MG63 (cell line): ENCODE measurements around the gene TRMT61A. TPM values are rescaled to one million over a fixed set of nuclear protein-coding genes. Genes with fewer than 3 reads are reported as not detected.
A peak's percentile ranks its signal among the peaks of the same experiment; 100 is the strongest.

Experiments
- DNase-seq: peaks from one replicate; pipeline ENCODE4 v3.0.0-alpha.2; 2020
- H3K27me3 ChIP-seq: fragments of 250-450 bp; sonication (Bioruptor Pico); 2 replicates; pipeline ENCODE4 v1.5.1; 2020; ENCODE audit warnings: mild to moderate bottlenecking, moderate library complexity
- H3K36me3 ChIP-seq: fragments of 250-450 bp; sonication (Bioruptor Pico); 2 replicates; pipeline ENCODE4 v1.5.1; 2020; ENCODE audit warnings: mild to moderate bottlenecking, moderate library complexity
- H3K4me3 ChIP-seq: fragments of 250-450 bp; sonication (Bioruptor Pico); 2 replicates; pipeline ENCODE4 v1.5.1; 2020; ENCODE audit warnings: mild to moderate bottlenecking, moderate library complexity
- H3K9me3 ChIP-seq: fragments of 250-450 bp; sonication (Bioruptor Pico); 2 replicates; pipeline ENCODE4 v1.5.1; 2020; ENCODE audit warnings: mild to moderate bottlenecking, moderate library complexity
- total RNA-seq: library from RNA; depleted of rRNA; stranded (reverse); fragments of >200 nt; shearing (Covaris generic); gene quantifications from 2 replicates; pipeline ENCODE4 v1.2.3, GENCODE V29; 2014; ENCODE audit warnings: low replicate concordance

TRMT61A gene
- total RNA-seq, 1 experiment from 2014 or later = 43.2 TPM

- H3K9me3 ChIP-seq = no peaks in the 10 kb centered on the region
- H3K4me3 ChIP-seq = no peak overlapping the region
- H3K36me3 ChIP-seq = peaks cover 2% of the 10 kb centered on the region; the same call in 1 of the 2 replicates
- no peaks in the 10 kb centered on the region for H3K27me3 ChIP-seq
- no peak for DNase-seq
These were observed 8.4 kb downstream of the TRMT61A start for GRCh38 chr14:103537175-103537990.

DNA sequence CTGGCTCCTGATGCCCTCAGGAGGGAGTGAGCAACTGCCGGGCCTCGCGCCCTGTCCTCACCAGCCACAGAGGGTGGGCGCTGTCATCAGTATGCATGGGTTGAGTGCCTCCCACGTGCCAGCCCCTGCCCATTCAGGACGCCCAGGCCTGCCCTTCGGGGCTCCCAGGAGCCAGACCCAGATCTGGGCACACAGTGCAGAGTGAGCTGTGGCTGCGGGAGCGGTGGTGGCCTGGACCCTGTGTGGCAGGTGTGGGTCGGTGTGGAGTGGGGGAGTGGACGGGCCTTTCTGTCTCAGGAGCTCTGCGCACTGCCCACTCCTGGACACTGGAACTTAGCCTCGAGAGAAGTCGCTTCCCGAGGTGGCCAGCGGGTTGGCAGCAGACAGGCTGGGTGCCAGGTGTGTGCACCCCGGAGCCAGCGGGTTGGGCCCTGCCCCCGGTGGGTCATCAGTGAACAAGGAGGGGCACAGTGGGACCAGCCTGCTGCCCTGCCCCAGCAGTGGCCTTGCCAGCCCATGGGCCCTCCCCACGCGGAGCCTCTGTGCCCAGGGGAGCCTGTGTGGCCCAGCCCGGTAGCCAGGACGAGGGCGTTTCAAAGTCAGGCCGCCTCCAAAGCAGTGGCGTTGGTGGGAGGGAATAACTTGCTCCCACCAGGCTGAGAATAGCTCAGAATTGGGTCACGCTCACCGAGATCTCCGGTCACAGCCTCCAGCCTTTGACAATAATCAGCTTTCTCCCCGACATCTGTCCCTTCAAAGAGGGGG, 9.5 kb downstream of the TRMT61A start:
- DNase-seq = no peak
- Histone ChIP-seq H3K4me3 (no peak overlapping the region), H3K27me3 (no peaks in the 10 kb centered on the region), H3K9me3 (no peaks in the 10 kb centered on the region), H3K36me3 (0 out of 2 replicates have a peak, but pooled peaks cover 2% of the 10 kb centered on the region)

- Histone ChIP-seq H3K4me3 (no peak overlapping the region), H3K27me3 (no peaks in the 10 kb centered on the region), H3K36me3 (no peaks in the 10 kb centered on the region), H3K9me3 (no peaks in the 10 kb centered on the region)
- no peak for DNase-seq
These were observed 10.2 kb downstream of the TRMT61A start for GRCh38 chr14:103539056-103539825.

DNA sequence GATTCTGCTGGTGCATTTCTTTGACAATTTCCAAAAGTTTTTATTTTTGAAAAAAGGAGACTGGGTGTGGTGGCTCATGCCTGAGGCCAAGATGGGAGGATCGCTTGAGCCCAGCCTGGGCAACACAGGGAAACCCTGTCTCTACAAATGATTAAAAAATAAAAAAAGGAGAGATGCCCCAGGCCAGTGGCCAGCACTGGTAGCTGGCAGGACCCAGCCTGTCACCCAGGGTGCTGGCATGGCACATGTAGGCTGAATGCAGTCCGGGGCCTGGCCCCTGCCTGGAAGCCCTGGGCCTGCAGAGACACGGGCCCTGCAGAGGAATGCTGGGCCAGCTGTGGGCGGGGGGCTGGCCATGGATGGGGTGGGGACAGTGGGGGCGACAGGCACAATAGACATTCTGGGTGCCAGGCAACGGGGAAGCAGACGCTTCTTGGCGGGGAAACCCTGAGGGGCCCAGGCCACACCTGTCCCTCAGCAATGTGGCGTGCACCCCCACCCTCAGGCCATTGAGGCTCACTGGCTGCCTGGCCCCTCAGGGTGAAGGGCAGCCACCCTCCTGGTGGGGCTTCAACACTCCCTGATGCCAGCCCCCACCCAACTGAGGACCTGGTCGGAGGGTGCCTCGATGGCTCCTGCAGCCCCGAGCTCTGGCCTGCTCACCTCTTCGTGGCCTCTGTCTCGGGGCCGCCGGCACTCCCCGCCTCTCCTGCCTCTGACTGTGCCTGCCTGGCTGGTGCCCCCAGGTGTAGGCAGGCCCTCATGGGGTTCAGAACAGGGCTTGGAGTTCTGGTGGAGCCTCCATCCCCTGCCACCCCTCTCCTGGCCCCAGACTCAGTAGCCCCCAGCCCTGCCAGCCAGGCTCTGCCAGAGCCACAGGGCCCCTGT, 12.1 kb downstream of the TRMT61A start:
- H3K27me3 ChIP-seq = no peaks in the 10 kb centered on the region
- no peak overlapping the region for H3K4me3 ChIP-seq
- H3K36me3 ChIP-seq = no peaks in the 10 kb centered on the region
- no peak for DNase-seq
- no peaks in the 10 kb centered on the region for H3K9me3 ChIP-seq

GRCh38 chr14:103541709-103542604, 13.0 kb downstream of the TRMT61A start:
- no peak for DNase-seq
- Histone ChIP-seq H3K4me3 (no peak overlapping the region), H3K27me3 (no peaks in the 10 kb centered on the region), H3K9me3 (no peaks in the 10 kb centered on the region), H3K36me3 (no peaks in the 10 kb centered on the region)

- no peaks in the 10 kb centered on the region for H3K9me3 ChIP-seq
- no peak overlapping the region for H3K4me3 ChIP-seq
- H3K27me3 ChIP-seq = no peaks in the 10 kb centered on the region
- DNase-seq = peak; percentile 62
- H3K36me3 ChIP-seq = no peaks in the 10 kb centered on the region
These were observed 13.7 kb downstream of the TRMT61A start for GRCh38 chr14:103542605-103543088.

DNA sequence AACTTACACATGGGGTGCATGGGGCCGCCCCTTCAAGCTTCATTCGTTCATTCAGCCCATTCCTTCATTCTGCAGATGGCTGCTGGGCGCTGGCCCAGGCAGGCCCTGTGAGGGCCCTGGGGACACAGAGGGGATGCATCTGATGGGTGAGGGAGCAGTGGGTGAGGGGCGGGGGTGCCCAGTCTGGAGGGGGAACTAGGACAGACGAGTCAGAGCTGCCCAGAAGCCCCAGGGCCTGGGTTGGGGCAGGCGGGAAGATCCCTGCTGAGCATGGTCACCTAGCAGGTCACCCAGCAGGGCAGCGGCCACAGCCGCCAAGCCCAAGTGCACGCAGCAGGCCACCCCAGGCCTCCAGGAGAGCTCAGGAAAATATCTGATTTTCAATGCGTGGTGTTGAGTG, 14.1 kb downstream of the TRMT61A start:
- Histone ChIP-seq H3K36me3 (no peaks in the 10 kb centered on the region), H3K27me3 (no peaks in the 10 kb centered on the region), H3K4me3 (no peak overlapping the region), H3K9me3 (no peaks in the 10 kb centered on the region)
- DNase-seq = no peak

GRCh38 chr14:103543721-103544387, 14.9 kb downstream of the TRMT61A start:
- Histone ChIP-seq H3K36me3 (no peaks in the 10 kb centered on the region), H3K27me3 (no peaks in the 10 kb centered on the region), H3K4me3 (no peak overlapping the region), H3K9me3 (no peaks in the 10 kb centered on the region)
- DNase-seq = no peak

- no peaks in the 10 kb centered on the region for H3K9me3 ChIP-seq
- H3K27me3 ChIP-seq = no peaks in the 10 kb centered on the region
- no peaks in the 10 kb centered on the region for H3K36me3 ChIP-seq
- H3K4me3 ChIP-seq = no peak overlapping the region
- DNase-seq = no peak
These were observed 15.6 kb downstream of the TRMT61A start for GRCh38 chr14:103544388-103545218.

DNA sequence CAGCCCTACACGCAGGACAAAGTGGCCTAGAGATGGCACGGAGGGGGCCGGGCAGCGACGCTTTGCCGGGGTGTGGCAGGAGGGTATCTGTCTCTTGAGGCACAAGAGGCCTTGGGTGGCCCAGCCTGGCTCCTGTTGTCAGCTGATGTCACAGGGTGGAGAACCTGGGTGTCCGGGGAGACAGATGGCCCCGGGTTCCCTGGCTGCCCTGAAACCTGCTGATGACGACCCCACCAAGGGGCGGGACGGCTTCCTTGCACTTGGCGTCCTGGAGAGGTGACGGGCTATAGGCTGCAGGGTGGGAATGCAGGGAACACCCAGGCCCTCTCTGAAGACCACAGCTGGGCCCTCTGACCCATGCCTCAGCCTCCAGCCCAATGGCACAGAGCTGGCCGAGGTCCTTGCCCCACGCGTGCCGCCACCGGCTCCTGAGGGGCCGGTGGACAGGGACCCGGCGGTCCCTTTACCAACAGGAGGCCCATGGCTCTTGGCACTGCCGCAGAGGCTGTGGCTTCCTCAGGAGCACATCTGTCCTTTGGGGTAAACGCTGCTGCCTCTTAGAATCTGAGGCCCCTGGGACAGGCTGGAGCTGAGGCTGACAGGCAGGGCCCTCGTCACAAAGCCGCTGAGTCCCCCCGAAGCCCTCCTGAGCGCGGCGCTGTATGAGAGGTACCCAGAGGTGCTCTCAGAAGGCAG, 16.4 kb downstream of the TRMT61A start:
- no peak for DNase-seq
- H3K36me3 ChIP-seq = no peaks in the 10 kb centered on the region
- H3K4me3 ChIP-seq = no peak overlapping the region
- H3K9me3 ChIP-seq = no peaks in the 10 kb centered on the region
- no peaks in the 10 kb centered on the region for H3K27me3 ChIP-seq

- no peak for DNase-seq
- H3K27me3 ChIP-seq = no peaks in the 10 kb centered on the region
- H3K36me3 ChIP-seq = no peaks in the 10 kb centered on the region
- no peaks in the 10 kb centered on the region for H3K9me3 ChIP-seq
- no peak overlapping the region for H3K4me3 ChIP-seq
These were observed 17.1 kb downstream of the TRMT61A start for GRCh38 chr14:103545915-103546651.

GRCh38 chr14:103546652-103547454, 17.9 kb downstream of the TRMT61A start:
- peak; percentile 35 for DNase-seq
- H3K36me3 ChIP-seq = no peaks in the 10 kb centered on the region
- H3K9me3 ChIP-seq = no peaks in the 10 kb centered on the region
- H3K4me3 ChIP-seq = no peak overlapping the region
- no peaks in the 10 kb centered on the region for H3K27me3 ChIP-seq
